IMR-90 (cell line): ENCODE data around the gene DDN. TPM values are rescaled to one million over a fixed set of nuclear protein-coding genes. Genes with fewer than 3 reads are reported as not detected.

Experiments used
- ATAC-seq: fragments of 200-7000 bp; cut with Tn5 transposase; 2 replicates; pipeline ENCODE4 v1.9.1; 2020; ENCODE audit warnings: low read depth, mild to moderate bottlenecking, moderate library complexity
- BruUV-seq: library from RNA; stranded (reverse); fragments of 400-500 nt; replicated peaks from 2 replicates; lab custom pipeline; 2021; lab: Mats Ljungman, UMichigan
- CTCF ChIA-PET: fragments of 300-600 bp; formaldehyde crosslinking; extraction: SDS; loops from one replicate; lab custom pipeline; 2021; ENCODE audit warnings: antibody characterized with exemption; lab: Yijun Ruan, JAX
- POLR2A ChIA-PET: fragments of 300-600 bp; sonication (Branson Sonifier 250); formaldehyde crosslinking; loops from one replicate; lab custom pipeline; 2022; ENCODE audit warnings: antibody characterized with exemption; ENCODE audit not compliant: unreplicated experiment; lab: Charles Lee
- DNase-seq: peaks from one replicate; pipeline ENCODE4 v3.0.0; 2013
- H2AFZ ChIP-seq: replicated peaks from 2 replicates; pipeline ENCODE3; 2013; ENCODE audit warnings: low read length, mild to moderate bottlenecking; ENCODE audit not compliant: poor library complexity
- H2AK5ac ChIP-seq: 2 replicates; pipeline ENCODE4 v1.6.1; 2013; ENCODE audit warnings: low read depth, low read length, inconsistent platforms
- H2AK9ac ChIP-seq: replicated peaks from 2 replicates; pipeline ENCODE3; 2013; ENCODE audit warnings: mild to moderate bottlenecking, low read depth, low read length, moderate library complexity; ENCODE audit not compliant: poor library complexity
- H2BK120ac ChIP-seq: 2 replicates; pipeline ENCODE4 v1.6.1; 2013; ENCODE audit warnings: low read depth, low read length, inconsistent platforms
- H2BK15ac ChIP-seq: 3 replicates; pipeline ENCODE4 v1.6.1; 2013; ENCODE audit warnings: low read depth, low read length, inconsistent platforms
- H2BK20ac ChIP-seq: 2 replicates; pipeline ENCODE4 v1.6.1; 2013; ENCODE audit warnings: low read depth, mild to moderate bottlenecking, inconsistent platforms, low read length, moderate library complexity
- H2BK5ac ChIP-seq: 2 replicates; pipeline ENCODE4 v1.6.1; 2013; ENCODE audit warnings: mild to moderate bottlenecking, low read depth, low read length, inconsistent platforms; ENCODE audit not compliant: poor library complexity, severe bottlenecking
- H3K14ac ChIP-seq: replicated peaks from 2 replicates; pipeline ENCODE4 v1.6.1; 2013; ENCODE audit warnings: low read depth, low read length, inconsistent platforms
- H3K18ac ChIP-seq: 2 replicates; pipeline ENCODE4 v1.6.1; 2013; ENCODE audit warnings: low read depth, low read length, control low read depth
- H3K23ac ChIP-seq: 2 replicates; pipeline ENCODE4 v1.6.1; 2013; ENCODE audit warnings: low read depth, low read length, inconsistent platforms
- H3K27ac ChIP-seq: 2 replicates; pipeline ENCODE4 v1.5.1; 2013; ENCODE audit warnings: mild to moderate bottlenecking, control low read depth, low read length; ENCODE audit not compliant: insufficient read depth
- H3K27me3 ChIP-seq: 2 replicates; pipeline ENCODE4 v1.6.1; 2013; ENCODE audit warnings: low read length; ENCODE audit not compliant: control insufficient read depth, insufficient read depth
- H3K36me3 ChIP-seq: 2 replicates; pipeline ENCODE4 v1.6.1; 2013; ENCODE audit warnings: low read length, mixed read lengths; ENCODE audit not compliant: control insufficient read depth, insufficient read depth
- H3K4ac ChIP-seq: 2 replicates; pipeline ENCODE4 v1.6.1; 2013; ENCODE audit warnings: low read depth, low read length, inconsistent platforms
- H3K4me1 ChIP-seq: 2 replicates; pipeline ENCODE4 v1.6.1; 2013; ENCODE audit warnings: low read length, mixed read lengths; ENCODE audit not compliant: control insufficient read depth, insufficient read depth
- H3K4me2 ChIP-seq: 2 replicates; pipeline ENCODE4 v1.6.1; 2013; ENCODE audit warnings: low read depth, mild to moderate bottlenecking, control low read depth, low read length, moderate library complexity
- H3K4me3 ChIP-seq: 2 replicates; pipeline ENCODE4 v1.5.1; 2013; ENCODE audit warnings: low read depth, mild to moderate bottlenecking, control low read depth, low read length, moderate library complexity; ENCODE audit not compliant: insufficient read depth
- H3K56ac ChIP-seq: 2 replicates; pipeline ENCODE4 v1.6.1; 2013; ENCODE audit warnings: low read length, inconsistent platforms; ENCODE audit not compliant: insufficient read depth; ENCODE audit errors: extremely low read depth
- H3K79me1 ChIP-seq, 2 experiments: 2 replicates each; pipeline ENCODE4 v1.6.1; 2013; ENCODE audit warnings: low read length in 2 of 2, inconsistent platforms in 1 of 2, low read depth in 1 of 2
- H3K9ac ChIP-seq: 2 replicates; pipeline ENCODE4 v1.6.1; 2013; ENCODE audit warnings: low read depth, low read length, control low read depth
- H3K9me1 ChIP-seq: 2 replicates; pipeline ENCODE4 v1.6.1; 2013; ENCODE audit warnings: low read length, inconsistent platforms; ENCODE audit not compliant: insufficient read depth
- H3K9me3 ChIP-seq: 2 replicates; pipeline ENCODE4 v1.6.1; 2013; ENCODE audit warnings: low read length; ENCODE audit not compliant: control insufficient read depth, insufficient read depth
- H4K20me1 ChIP-seq: 2 replicates; pipeline ENCODE4 v1.6.1; 2013; ENCODE audit warnings: low read length, inconsistent platforms; ENCODE audit not compliant: insufficient read depth
- H4K5ac ChIP-seq: 2 replicates; pipeline ENCODE4 v1.6.1; 2013; ENCODE audit warnings: mild to moderate bottlenecking, low read depth, low read length, control low read depth
- H4K8ac ChIP-seq, 2 experiments: 2 replicates each; pipeline ENCODE4 v1.6.1; 2013; ENCODE audit warnings: low read depth in 2 of 2, low read length in 2 of 2, control low read depth in 1 of 2, inconsistent platforms in 1 of 2
- H4K91ac ChIP-seq: 2 replicates; pipeline ENCODE4 v1.6.1; 2013; ENCODE audit warnings: low read depth, low read length, inconsistent platforms; ENCODE audit not compliant: insufficient read depth
- CEBPB ChIP-seq: IDR thresholded peaks from 2 replicates; pipeline ENCODE4 v1.6.1; 2012; ENCODE audit warnings: low read depth, low read length, improper control_type of control experiment
- CTCF ChIP-seq: conservative IDR thresholded peaks from 2 replicates; pipeline ENCODE4 v1.5.1; 2012; ENCODE audit warnings: mild to moderate bottlenecking, low read depth, low read length, improper control_type of control experiment
- MAZ ChIP-seq: IDR thresholded peaks from 2 replicates; pipeline ENCODE4 v1.6.1; 2012; ENCODE audit warnings: low read depth, mild to moderate bottlenecking, low read length, improper control_type of control experiment, moderate library complexity, borderline replicate concordance
- MXI1 ChIP-seq: IDR thresholded peaks from 2 replicates; pipeline ENCODE4 v1.6.1; 2012; ENCODE audit warnings: low read depth, mild to moderate bottlenecking, low read length, moderate library complexity, borderline replicate concordance
- NFE2L2 ChIP-seq: fragments of 150-350 bp; IDR thresholded peaks from 2 replicates; pipeline ENCODE4 v1.6.1; 2016; ENCODE audit warnings: low read depth, mild to moderate bottlenecking, low read length
- RAD21 ChIP-seq: IDR thresholded peaks from 2 replicates; pipeline ENCODE4 v1.6.1; 2012; ENCODE audit warnings: low read length, improper control_type of control experiment
- WGBS, 2 experiments: methylation state at CpG; one replicate each; pipeline versions ENCODE4 v1.1.5 to v1.1.7; 2013; ENCODE audit warnings: missing lambda C conversion rate in 2 of 2; ENCODE audit not compliant: insufficient read length in 1 of 2; ENCODE audit errors: extremely low coverage in 2 of 2; 5-methylcytosine and 5-hydroxymethylcytosine counted together
- dilution Hi-C: fragments of 300-500 bp; cut with HindIII; formaldehyde crosslinking; loops from one replicate; pipeline ENCODE4 v1.14.3; 2018; ENCODE audit warnings: low sequenced_read_pairs; ENCODE audit not compliant: unreplicated experiment
- in situ Hi-C: fragments of 300-500 bp; cut with MboI; formaldehyde crosslinking; loops from 3 replicates; pipeline ENCODE4 v1.14.3; 2019; ENCODE audit warnings: low sequenced_read_pairs, inconsistent platforms, mixed read lengths
- intact Hi-C: fragments of 100-400 bp; cut with micrococcal nuclease; formaldehyde crosslinking; loops from 2 replicates; pipeline ENCODE4 v1.10.0; 2022
- polyA plus RNA-seq, 3 experiments: library from polyadenylated mRNA; depleted of rRNA; stranded (reverse); fragments of >200 nt; gene quantifications; 2 replicates each; pipeline ENCODE4 v1.2.3, GENCODE V29; 2012; ENCODE audit warnings: low replicate concordance in 1 of 3
- total RNA-seq: library from RNA; depleted of rRNA; stranded (reverse); fragments of >200 nt; gene quantifications from 2 replicates; pipeline ENCODE4 v1.2.3, GENCODE V29; 2012

DDN gene
- total and polyA plus RNA-seq, 2 of the 4 experiments (the other 2 are of a cell fraction), result 0.18 to 0.21 TPM

- Histone ChIP-seq H2BK20ac (no peak overlapping the region), H3K18ac (no peak overlapping the region), H3K9me3 (no peaks in the 10 kb centered on the region), H4K91ac (no peak overlapping the region), H2AK9ac (no peak overlapping the region), H3K36me3 (no peaks in the 10 kb centered on the region), H2BK15ac (no peak overlapping the region), H3K4me2 (no peak overlapping the region), H3K56ac (no peak overlapping the region), H3K9me1 (no peaks in the 10 kb centered on the region), H2AFZ (no peak overlapping the region), H2AK5ac (no peak overlapping the region; the same call in 1 of the 2 replicates), H2BK5ac (no peak overlapping the region), H3K4ac (no peak overlapping the region), H3K14ac (no peak overlapping the region), H3K23ac (no peak overlapping the region), H2BK120ac (no peak overlapping the region), H3K27ac (no peak overlapping the region), H3K9ac (no peak overlapping the region), H3K27me3 (peaks cover 55% of the 10 kb centered on the region), H3K4me1 (peaks cover 2% of the 10 kb centered on the region; the same call in 1 of the 2 replicates), H3K79me1 (no peaks in the 10 kb centered on the region), H3K4me3 (no peak overlapping the region), H4K5ac (no peak overlapping the region), H4K20me1 (no peaks in the 10 kb centered on the region), H4K8ac (no peak overlapping the region)
- intact Hi-C loops, result no loop called here
- ATAC-seq, result no peak
- no peak for TF ChIP-seq MAZ
- TF ChIP-seq CEBPB, result no peak
- TF ChIP-seq RAD21, result no peak
- no peak for TF ChIP-seq MXI1
- no peak for TF ChIP-seq NFE2L2
- no peak for TF ChIP-seq CTCF
- dilution Hi-C loops, result no loop called here
- ChIA-PET CTCF (no interaction called here), POLR2A (no interaction called here)
- DNase-seq, result no peak
- WGBS, 2 experiments, result 70% methylated on average over 2 of the region's 3 CpGs; no CpG with 5 or more reads in 1 of the 2 experiments
- in situ Hi-C loops, result no loop called here
- no TSS peak for BruUV-seq
Measured at GRCh38 chr12:48993787-48994186, 5.4 kb downstream of the DDN start.
